ENCODE data around the gene PTPRK. TPM values are rescaled to one million over a fixed set of nuclear protein-coding genes. Genes with fewer than 3 reads are reported as not detected.

PTPRK gene
- polyA plus RNA-seq, 1 donor from 2014 or later = 10.2 TPM

- Mint-ChIP-seq H3K4me3 (peak overlapping the region in 2 of 4 donors; percentile 50 to 52), H3K36me3 (peaks cover 1% of the 10 kb centered on the region), H3K4me1 (no peaks in the 10 kb centered on the region), H3K27ac (peak overlapping the region in 2 of 3 donors; percentile 71 to 81), H3K9me3 (no peaks in the 10 kb centered on the region), H3K27me3 (no peaks in the 10 kb centered on the region)
These were observed 548.4 kb downstream of the PTPRK start for GRCh38 chr6:127971945-127972391.

- Mint-ChIP-seq H3K36me3 (peaks cover 1% of the 10 kb centered on the region), H3K4me1 (no peaks in the 10 kb centered on the region), H3K4me3 (no peak overlapping the region), H3K9me3 (no peaks in the 10 kb centered on the region), H3K27me3 (no peaks in the 10 kb centered on the region), H3K27ac (peak overlapping the region in 1 of 3 donors; percentile 81)
These were observed 549.0 kb downstream of the PTPRK start for GRCh38 chr6:127971386-127971785.

- Mint-ChIP-seq H3K9me3 (no peaks in the 10 kb centered on the region), H3K36me3 (peaks cover 1% of the 10 kb centered on the region), H3K4me3 (no peak overlapping the region), H3K27ac (peak overlapping the region in 1 of 3 donors; percentile 59), H3K4me1 (no peaks in the 10 kb centered on the region), H3K27me3 (no peaks in the 10 kb centered on the region)
These were observed 550.7 kb downstream of the PTPRK start for GRCh38 chr6:127969701-127970100.

- Mint-ChIP-seq H3K4me1 (no peaks in the 10 kb centered on the region), H3K36me3 (no peaks in the 10 kb centered on the region), H3K4me3 (no peak overlapping the region), H3K9me3 (no peaks in the 10 kb centered on the region), H3K27ac (no peak overlapping the region), H3K27me3 (no peaks in the 10 kb centered on the region)
These were observed 552.0 kb downstream of the PTPRK start for GRCh38 chr6:127968394-127968793.

GRCh38 chr6:127967708-127968107 is 552.7 kb downstream of the PTPRK start:
- Mint-ChIP-seq H3K4me3 (no peak overlapping the region), H3K9me3 (no peaks in the 10 kb centered on the region), H3K4me1 (no peaks in the 10 kb centered on the region), H3K36me3 (no peaks in the 10 kb centered on the region), H3K27ac (no peak overlapping the region), H3K27me3 (no peaks in the 10 kb centered on the region)

GRCh38 chr6:127966616-127967015 is 553.8 kb downstream of the PTPRK start:
- H3K4me3 Mint-ChIP-seq = no peak overlapping the region
- H3K9me3 Mint-ChIP-seq = no peaks in the 10 kb centered on the region
- no peaks in the 10 kb centered on the region for H3K4me1 Mint-ChIP-seq
- H3K27me3 Mint-ChIP-seq = no peaks in the 10 kb centered on the region
- no peaks in the 10 kb centered on the region for H3K36me3 Mint-ChIP-seq
- H3K27ac Mint-ChIP-seq = no peak overlapping the region

- Mint-ChIP-seq H3K27me3 (no peaks in the 10 kb centered on the region), H3K27ac (no peak overlapping the region), H3K36me3 (no peaks in the 10 kb centered on the region), H3K4me3 (no peak overlapping the region), H3K9me3 (peaks cover 0 to 2% (median 0%) of the 10 kb centered on the region in 3 donors), H3K4me1 (no peaks in the 10 kb centered on the region)
These were observed 556.9 kb downstream of the PTPRK start for GRCh38 chr6:127963495-127963894.

- Mint-ChIP-seq H3K27ac (no peak overlapping the region), H3K27me3 (no peaks in the 10 kb centered on the region), H3K9me3 (peaks cover 0 to 2% (median 0%) of the 10 kb centered on the region in 3 donors), H3K4me3 (no peak overlapping the region), H3K4me1 (no peaks in the 10 kb centered on the region), H3K36me3 (no peaks in the 10 kb centered on the region)
These were observed 560.5 kb downstream of the PTPRK start for GRCh38 chr6:127959869-127960268.

- no peaks in the 10 kb centered on the region for H3K27me3 Mint-ChIP-seq
- H3K36me3 Mint-ChIP-seq = no peaks in the 10 kb centered on the region
- H3K4me3 Mint-ChIP-seq = no peak overlapping the region
- H3K27ac Mint-ChIP-seq = no peak overlapping the region
- H3K4me1 Mint-ChIP-seq = no peaks in the 10 kb centered on the region
- peaks cover 0 to 2% (median 0%) of the 10 kb centered on the region in 3 donors for H3K9me3 Mint-ChIP-seq
These were observed 563.4 kb downstream of the PTPRK start for GRCh38 chr6:127956956-127957355.

GRCh38 chr6:127956260-127956888 is 564.0 kb downstream of the PTPRK start:
- Mint-ChIP-seq H3K36me3 (no peaks in the 10 kb centered on the region), H3K4me1 (peaks cover 0 to 4% (median 0%) of the 10 kb centered on the region in 3 donors), H3K4me3 (no peak overlapping the region), H3K27me3 (no peaks in the 10 kb centered on the region), H3K27ac (no peak overlapping the region), H3K9me3 (peaks cover 0 to 2% (median 0%) of the 10 kb centered on the region in 3 donors)

- Mint-ChIP-seq H3K36me3 (no peaks in the 10 kb centered on the region), H3K27me3 (no peaks in the 10 kb centered on the region), H3K9me3 (no peaks in the 10 kb centered on the region), H3K4me1 (peaks cover 0 to 10% (median 2%) of the 10 kb centered on the region in 3 donors), H3K4me3 (no peak overlapping the region), H3K27ac (no peak overlapping the region)
These were observed 566.3 kb downstream of the PTPRK start for GRCh38 chr6:127954082-127954481.

- no peaks in the 10 kb centered on the region for H3K36me3 Mint-ChIP-seq
- no peaks in the 10 kb centered on the region for H3K27me3 Mint-ChIP-seq
- no peak overlapping the region for H3K4me3 Mint-ChIP-seq
- H3K4me1 Mint-ChIP-seq = peaks cover 0 to 10% (median 2%) of the 10 kb centered on the region in 3 donors
- H3K27ac Mint-ChIP-seq = no peak overlapping the region
- no peaks in the 10 kb centered on the region for H3K9me3 Mint-ChIP-seq
These were observed 567.6 kb downstream of the PTPRK start for GRCh38 chr6:127952831-127953230.

GRCh38 chr6:127952176-127952575 is 568.2 kb downstream of the PTPRK start:
- Mint-ChIP-seq H3K27me3 (no peaks in the 10 kb centered on the region), H3K4me1 (peaks cover 0 to 10% (median 2%) of the 10 kb centered on the region in 3 donors), H3K4me3 (no peak overlapping the region), H3K36me3 (no peaks in the 10 kb centered on the region), H3K27ac (no peak overlapping the region), H3K9me3 (no peaks in the 10 kb centered on the region)

GRCh38 chr6:127951172-127951917 is 569.1 kb downstream of the PTPRK start:
- H3K27me3 Mint-ChIP-seq = no peaks in the 10 kb centered on the region
- H3K9me3 Mint-ChIP-seq = peaks cover 0 to 3% (median 2%) of the 10 kb centered on the region in 3 donors
- peak overlapping the region in 1 of 3 donors; percentile 36 for H3K27ac Mint-ChIP-seq
- peak overlapping the region in 1 of 4 donors; percentile 4 for H3K4me3 Mint-ChIP-seq
- no peaks in the 10 kb centered on the region for H3K36me3 Mint-ChIP-seq
- H3K4me1 Mint-ChIP-seq = peaks cover 0 to 10% (median 2%) of the 10 kb centered on the region in 3 donors

- Mint-ChIP-seq H3K27ac (peak overlapping the region in 2 of 3 donors; percentile 36 to 37), H3K9me3 (peaks cover 0 to 6% (median 2%) of the 10 kb centered on the region in 3 donors), H3K36me3 (no peaks in the 10 kb centered on the region), H3K4me1 (peaks cover 0 to 10% (median 2%) of the 10 kb centered on the region in 3 donors), H3K4me3 (peak overlapping the region in 1 of 4 donors; percentile 4), H3K27me3 (no peaks in the 10 kb centered on the region)
These were observed 569.7 kb downstream of the PTPRK start for GRCh38 chr6:127950566-127951145.
